ENCODE results near the gene ZC3H18.

ZC3H18 gene

GRCh38 chr16:88633684-88634140, 63.5 kb downstream of the ZC3H18 start:
- Histone ChIP-seq H3K79me2 (ENCODE audit: control insufficient read depth, low read length) (no peaks in the 10 kb centered on the region), H3K9me3 (ENCODE audit: control insufficient read depth, insufficient read depth, low read length) (0 out of 2 replicates have a peak, but pooled peaks cover 2% of the 10 kb centered on the region), H3K27me3 (ENCODE audit: control insufficient read depth, low read length) (peaks cover 11% of the 10 kb centered on the region), H3F3A (ENCODE audit: control insufficient read depth, insufficient read depth) (peaks cover 10% of the 10 kb centered on the region), H3K4me3 (ENCODE audit: low read length) (peak overlapping the region; percentile 71), H3K36me3 (ENCODE audit: control insufficient read depth, low read length) (peaks cover 39% of the 10 kb centered on the region), H3K27ac (ENCODE audit: low read depth, low read length) (peak overlapping the region; percentile 66), H3K9me2 (replicated peaks; ENCODE audit: control insufficient read depth, low read length) (no peaks in the 10 kb centered on the region), H3K4me1 (ENCODE audit: control insufficient read depth, low read length) (peaks cover 61% of the 10 kb centered on the region), H4K20me1 (ENCODE audit: control insufficient read depth, insufficient read depth, low read depth, low read length) (no peaks in the 10 kb centered on the region), H3K4me2 (ENCODE audit: low read length) (peak overlapping the region; percentile 76)
- TF ChIP-seq, protein P1, sequence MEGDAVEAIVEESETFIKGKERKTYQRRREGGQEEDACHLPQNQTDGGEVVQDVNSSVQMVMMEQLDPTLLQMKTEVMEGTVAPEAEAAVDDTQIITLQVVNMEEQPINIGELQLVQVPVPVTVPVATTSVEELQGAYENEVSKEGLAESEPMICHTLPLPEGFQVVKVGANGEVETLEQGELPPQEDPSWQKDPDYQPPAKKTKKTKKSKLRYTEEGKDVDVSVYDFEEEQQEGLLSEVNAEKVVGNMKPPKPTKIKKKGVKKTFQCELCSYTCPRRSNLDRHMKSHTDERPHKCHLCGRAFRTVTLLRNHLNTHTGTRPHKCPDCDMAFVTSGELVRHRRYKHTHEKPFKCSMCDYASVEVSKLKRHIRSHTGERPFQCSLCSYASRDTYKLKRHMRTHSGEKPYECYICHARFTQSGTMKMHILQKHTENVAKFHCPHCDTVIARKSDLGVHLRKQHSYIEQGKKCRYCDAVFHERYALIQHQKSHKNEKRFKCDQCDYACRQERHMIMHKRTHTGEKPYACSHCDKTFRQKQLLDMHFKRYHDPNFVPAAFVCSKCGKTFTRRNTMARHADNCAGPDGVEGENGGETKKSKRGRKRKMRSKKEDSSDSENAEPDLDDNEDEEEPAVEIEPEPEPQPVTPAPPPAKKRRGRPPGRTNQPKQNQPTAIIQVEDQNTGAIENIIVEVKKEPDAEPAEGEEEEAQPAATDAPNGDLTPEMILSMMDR (IDR thresholded peaks at IDR 0.05; ENCODE audit: low read depth, low read length, poor library complexity, severe bottlenecking) = peak; percentile 65
- no peak for TF ChIP-seq EZH2phosphoT487 (IDR thresholded peaks at IDR 0.05; ENCODE audit: borderline replicate concordance, low read length)

GRCh38 chr16:88634141-88634993, 64.2 kb downstream of the ZC3H18 start:
- H3K36me3 ChIP-seq (ENCODE audit: control insufficient read depth, low read length) = peaks cover 37% of the 10 kb centered on the region
- peak overlapping the region; percentile 71 for H3K4me3 ChIP-seq (ENCODE audit: low read length)
- H3K9me2 ChIP-seq (replicated peaks; ENCODE audit: control insufficient read depth, low read length) = no peaks in the 10 kb centered on the region
- no peaks in the 10 kb centered on the region for H4K20me1 ChIP-seq (ENCODE audit: control insufficient read depth, insufficient read depth, low read depth, low read length)
- peaks cover 10% of the 10 kb centered on the region for H3F3A ChIP-seq (ENCODE audit: control insufficient read depth, insufficient read depth)
- peak overlapping the region; percentile 76 for H3K4me2 ChIP-seq (ENCODE audit: low read length)
- H3K4me1 ChIP-seq (ENCODE audit: control insufficient read depth, low read length) = peaks cover 68% of the 10 kb centered on the region
- peaks cover 17% of the 10 kb centered on the region for H3K27me3 ChIP-seq (ENCODE audit: control insufficient read depth, low read length)
- 0 out of 2 replicates have a peak, but pooled peaks cover 3% of the 10 kb centered on the region for H3K9me3 ChIP-seq (ENCODE audit: control insufficient read depth, insufficient read depth, low read length)
- H3K79me2 ChIP-seq (ENCODE audit: control insufficient read depth, low read length) = no peaks in the 10 kb centered on the region
- no peak for TF ChIP-seq EZH2phosphoT487 (IDR thresholded peaks at IDR 0.05; ENCODE audit: borderline replicate concordance, low read length)
- TF ChIP-seq, protein P1 (IDR thresholded peaks at IDR 0.05; ENCODE audit: low read depth, low read length, poor library complexity, severe bottlenecking) = no peak
- H3K27ac ChIP-seq (ENCODE audit: low read depth, low read length) = peak overlapping the region; percentile 66

GRCh38 chr16:88634994-88635670, 64.9 kb downstream of the ZC3H18 start:
- H3K4me1 ChIP-seq (ENCODE audit: control insufficient read depth, low read length) = peaks cover 75% of the 10 kb centered on the region
- H3K79me2 ChIP-seq (ENCODE audit: control insufficient read depth, low read length) = no peaks in the 10 kb centered on the region
- no peaks in the 10 kb centered on the region for H4K20me1 ChIP-seq (ENCODE audit: control insufficient read depth, insufficient read depth, low read depth, low read length)
- peaks cover 14% of the 10 kb centered on the region for H3F3A ChIP-seq (ENCODE audit: control insufficient read depth, insufficient read depth)
- H3K9me3 ChIP-seq (ENCODE audit: control insufficient read depth, insufficient read depth, low read length) = 0 out of 2 replicates have a peak, but pooled peaks cover 3% of the 10 kb centered on the region
- no peaks in the 10 kb centered on the region for H3K9me2 ChIP-seq (replicated peaks; ENCODE audit: control insufficient read depth, low read length)
- peaks cover 25% of the 10 kb centered on the region for H3K27me3 ChIP-seq (ENCODE audit: control insufficient read depth, low read length)
- TF ChIP-seq, protein P1 (IDR thresholded peaks at IDR 0.05; ENCODE audit: low read depth, low read length, poor library complexity, severe bottlenecking) = peak; percentile 17
- no peak for TF ChIP-seq EZH2phosphoT487 (IDR thresholded peaks at IDR 0.05; ENCODE audit: borderline replicate concordance, low read length)
- peak overlapping the region; percentile 71 for H3K4me3 ChIP-seq (ENCODE audit: low read length)
- H3K27ac ChIP-seq (ENCODE audit: low read depth, low read length) = peak overlapping the region; percentile 66
- H3K4me2 ChIP-seq (ENCODE audit: low read length) = peak overlapping the region; percentile 76
- H3K36me3 ChIP-seq (ENCODE audit: control insufficient read depth, low read length) = peaks cover 29% of the 10 kb centered on the region
